Memory B cell (primary cell): ENCODE results near the gene NLN.

ENCODE experiments used
- ATAC-seq: fragments of 150-1000 bp; cut with Tn5 transposase; 2 replicates; pipeline ENCODE4 v1.10.0; 2021; ENCODE audit warnings: low read depth, mild to moderate bottlenecking, moderate library complexity
- DNase-seq, 2 donors: peaks; one replicate each; pipeline ENCODE4 v3.0.0; 2022; ENCODE audit warnings: low spot score in 2 of 2
- H3K27ac Mint-ChIP-seq: one replicate; pipeline ENCODE4 v1.8.0; 2022; ENCODE audit warnings: mild to moderate bottlenecking, moderate library complexity, mixed read lengths
- H3K27me3 Mint-ChIP-seq: one replicate; pipeline ENCODE4 v1.8.0; 2022; ENCODE audit warnings: mixed read lengths
- H3K36me3 Mint-ChIP-seq: one replicate; pipeline ENCODE4 v1.8.0; 2022; ENCODE audit warnings: mild to moderate bottlenecking, mixed read lengths
- H3K4me1 Mint-ChIP-seq: one replicate; pipeline ENCODE4 v1.8.0; 2022; ENCODE audit warnings: mixed read lengths
- H3K4me3 Mint-ChIP-seq: one replicate; pipeline ENCODE4 v1.8.0; 2022; ENCODE audit warnings: mild to moderate bottlenecking, moderate library complexity, mixed read lengths
- H3K9me3 Mint-ChIP-seq: one replicate; pipeline ENCODE4 v1.8.0; 2022; ENCODE audit warnings: mixed read lengths

Gene NLN

DNA sequence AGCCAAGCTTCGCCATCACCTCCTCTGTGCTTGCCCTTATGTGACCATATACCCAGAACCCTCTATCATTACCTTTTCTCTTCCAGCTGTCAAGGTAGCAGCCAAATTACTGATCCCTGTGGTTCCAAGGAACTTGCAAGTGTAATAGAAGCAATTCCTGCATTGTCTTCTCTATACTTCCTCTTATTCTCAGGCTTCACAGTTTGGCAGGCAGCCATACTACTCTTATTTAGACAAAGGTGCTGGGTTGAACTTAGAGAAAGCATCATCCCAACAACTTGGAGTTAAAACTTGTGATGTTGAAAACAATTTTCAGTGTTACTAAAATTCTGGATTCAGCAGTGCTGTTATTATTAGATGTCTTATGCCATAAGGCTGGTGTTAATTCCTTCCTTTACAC lies 93.2 kb downstream of the NLN start:
- no peak overlapping the region for H3K4me3 Mint-ChIP-seq
- ATAC-seq (no peak), DNase-seq (no peak)
- H3K27me3 Mint-ChIP-seq = no peaks in the 10 kb centered on the region
- H3K36me3 Mint-ChIP-seq = peaks cover 17% of the 10 kb centered on the region
- H3K9me3 Mint-ChIP-seq = no peaks in the 10 kb centered on the region
- H3K27ac Mint-ChIP-seq = no peak overlapping the region
- H3K4me1 Mint-ChIP-seq = peaks cover 2% of the 10 kb centered on the region

DNA sequence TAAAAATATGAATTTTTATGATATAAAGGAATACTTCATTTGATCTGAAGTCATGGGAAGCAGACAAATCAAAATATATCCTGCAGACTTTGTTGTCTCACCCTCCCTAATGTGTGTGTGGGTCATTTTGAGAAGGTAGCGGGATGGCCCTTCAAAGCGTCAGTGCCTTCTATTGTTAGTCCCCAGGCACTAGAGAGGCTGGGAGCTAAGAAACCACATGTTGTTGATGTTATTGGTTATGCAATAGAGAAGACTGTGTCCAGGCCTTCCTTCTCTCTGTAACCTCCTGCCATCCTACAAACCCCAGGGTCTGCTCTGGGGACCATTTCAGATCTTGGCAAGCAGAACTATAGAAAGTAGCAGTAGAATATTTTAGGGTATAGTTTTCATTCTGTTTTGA lies 94.7 kb downstream of the NLN start:
- Mint-ChIP-seq H3K4me1 (peaks cover 2% of the 10 kb centered on the region), H3K36me3 (peaks cover 16% of the 10 kb centered on the region), H3K27ac (no peak overlapping the region), H3K27me3 (no peaks in the 10 kb centered on the region), H3K4me3 (no peak overlapping the region), H3K9me3 (no peaks in the 10 kb centered on the region)
- ATAC-seq (no peak), DNase-seq (no peak)

DNA sequence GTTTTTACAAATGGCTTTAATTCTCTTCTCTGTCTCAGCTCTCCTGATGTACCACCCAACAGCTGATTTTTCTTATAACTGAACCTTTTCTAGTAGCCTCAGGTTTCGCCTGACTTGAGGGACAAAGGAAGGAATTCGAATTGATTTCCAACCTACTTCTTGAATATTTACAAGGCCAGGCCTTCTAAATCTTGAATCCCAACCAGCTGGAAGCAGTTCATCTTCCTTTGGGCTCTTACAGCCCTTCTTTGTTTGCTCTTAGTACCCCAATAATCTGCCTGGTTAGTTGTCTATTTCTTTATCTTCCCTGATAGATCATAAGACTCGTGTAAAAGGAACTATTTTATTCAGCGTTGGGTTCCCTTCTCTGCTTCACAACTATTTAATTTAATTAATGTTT lies 95.9 kb downstream of the NLN start:
- Mint-ChIP-seq H3K4me1 (peaks cover 9% of the 10 kb centered on the region), H3K9me3 (no peaks in the 10 kb centered on the region), H3K27me3 (no peaks in the 10 kb centered on the region), H3K27ac (no peak overlapping the region), H3K36me3 (peaks cover 16% of the 10 kb centered on the region), H3K4me3 (no peak overlapping the region)
- ATAC-seq (no peak), DNase-seq (no peak)

DNA sequence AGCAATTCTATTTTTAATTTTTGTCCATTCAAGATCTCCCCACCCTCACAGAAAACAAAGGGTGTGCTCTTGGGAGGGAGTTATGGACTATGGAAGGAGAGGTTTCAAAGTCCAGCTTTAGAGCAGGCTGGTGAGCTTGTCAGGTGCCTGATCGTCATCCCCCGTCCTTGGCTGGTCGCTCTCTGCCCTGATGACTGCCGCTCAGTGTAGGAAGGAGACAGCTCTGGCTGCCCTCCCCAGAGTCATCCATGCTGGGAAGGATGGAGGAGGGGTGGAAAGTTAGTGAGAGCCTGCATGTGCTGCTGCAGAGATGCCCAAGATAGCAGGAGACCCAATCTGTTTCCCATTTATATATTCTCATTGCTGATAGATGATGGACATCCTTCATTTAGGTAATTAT lies 96.6 kb downstream of the NLN start:
- H3K36me3 Mint-ChIP-seq = peaks cover 15% of the 10 kb centered on the region
- no peak overlapping the region for H3K27ac Mint-ChIP-seq
- H3K27me3 Mint-ChIP-seq = no peaks in the 10 kb centered on the region
- no peaks in the 10 kb centered on the region for H3K9me3 Mint-ChIP-seq
- no peak for DNase-seq
- H3K4me1 Mint-ChIP-seq = peaks cover 9% of the 10 kb centered on the region
- H3K4me3 Mint-ChIP-seq = no peak overlapping the region
- ATAC-seq = no peak

DNA sequence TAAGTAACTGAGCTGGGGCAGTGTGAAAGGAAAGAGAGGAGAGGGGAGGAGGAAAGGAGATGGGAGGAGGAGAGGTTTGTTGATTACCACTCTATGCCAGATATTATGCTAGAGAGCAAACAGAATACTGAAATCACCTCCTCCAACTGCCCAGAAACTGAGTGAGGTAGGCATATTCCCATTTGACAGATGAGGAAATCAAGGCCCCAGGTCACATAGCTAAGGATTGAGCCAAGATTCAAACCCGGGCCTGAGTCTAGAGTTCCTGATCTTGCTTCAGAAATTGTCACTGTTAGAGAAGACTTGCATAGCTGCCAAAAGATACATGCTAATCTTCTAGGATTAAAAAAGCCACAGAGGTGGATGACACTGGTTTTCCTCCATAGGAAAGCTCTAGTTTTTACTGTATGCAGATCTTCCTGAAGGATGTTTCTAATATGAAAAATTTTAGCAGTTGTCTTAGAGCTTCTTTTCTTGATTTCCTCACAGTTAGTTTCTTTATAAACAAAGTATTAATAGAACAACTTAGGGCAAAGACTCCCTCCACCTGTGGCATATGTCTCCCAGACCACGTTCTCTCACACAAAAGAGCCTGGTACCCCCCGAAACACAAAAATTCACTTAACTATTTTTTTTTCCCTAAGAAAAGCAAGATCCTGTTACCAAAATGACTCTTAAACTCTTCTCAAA lies 97.4 kb downstream of the NLN start:
- Mint-ChIP-seq H3K4me3 (no peak overlapping the region), H3K36me3 (peaks cover 15% of the 10 kb centered on the region), H3K4me1 (peaks cover 9% of the 10 kb centered on the region), H3K9me3 (no peaks in the 10 kb centered on the region), H3K27ac (no peak overlapping the region), H3K27me3 (no peaks in the 10 kb centered on the region)
- ATAC-seq (no peak), DNase-seq (no peak)

DNA sequence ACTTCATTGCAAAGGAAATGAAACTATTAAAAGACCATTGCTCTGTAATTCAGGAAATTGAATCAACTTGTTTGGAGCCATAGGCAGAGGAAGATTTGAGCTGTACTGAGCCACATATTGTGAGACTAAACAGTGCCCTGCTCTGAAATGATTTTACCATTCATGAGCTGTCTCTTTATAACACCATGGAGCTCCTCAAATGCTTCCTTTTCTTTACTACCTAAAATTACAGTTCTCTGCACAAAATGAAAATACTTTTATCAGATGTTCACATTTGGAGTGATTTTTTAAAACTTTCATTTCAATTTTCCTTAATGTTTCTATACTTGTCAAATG lies 97.9 kb downstream of the NLN start:
- Mint-ChIP-seq H3K9me3 (no peaks in the 10 kb centered on the region), H3K4me1 (peaks cover 9% of the 10 kb centered on the region), H3K36me3 (peaks cover 13% of the 10 kb centered on the region), H3K27ac (no peak overlapping the region), H3K4me3 (no peak overlapping the region), H3K27me3 (no peaks in the 10 kb centered on the region)
- DNase-seq (no peak), ATAC-seq (no peak)

DNA sequence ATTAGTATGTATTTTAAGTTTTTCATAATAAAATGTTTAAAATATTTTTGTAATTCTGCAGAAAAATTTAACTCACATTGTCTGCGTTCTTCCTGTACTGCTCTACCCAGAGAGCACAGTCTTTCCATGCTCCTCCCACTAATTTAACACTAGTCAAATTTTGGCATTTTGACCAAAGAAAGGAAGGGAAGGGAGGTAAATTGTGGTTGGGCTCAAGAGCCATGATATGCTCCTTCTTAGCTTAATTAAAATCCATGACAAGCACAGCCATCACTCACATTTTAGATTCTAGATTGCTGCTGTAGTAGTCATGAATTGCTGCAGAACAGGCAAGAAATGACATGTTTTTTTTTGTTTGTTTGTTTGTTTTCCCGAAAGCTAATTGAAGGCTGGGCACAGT lies 98.4 kb downstream of the NLN start:
- DNase-seq = no peak
- Mint-ChIP-seq H3K4me3 (no peak overlapping the region), H3K9me3 (no peaks in the 10 kb centered on the region), H3K4me1 (peaks cover 11% of the 10 kb centered on the region), H3K27me3 (no peaks in the 10 kb centered on the region), H3K36me3 (peaks cover 12% of the 10 kb centered on the region), H3K27ac (no peak overlapping the region)
- ATAC-seq = no peak

DNA sequence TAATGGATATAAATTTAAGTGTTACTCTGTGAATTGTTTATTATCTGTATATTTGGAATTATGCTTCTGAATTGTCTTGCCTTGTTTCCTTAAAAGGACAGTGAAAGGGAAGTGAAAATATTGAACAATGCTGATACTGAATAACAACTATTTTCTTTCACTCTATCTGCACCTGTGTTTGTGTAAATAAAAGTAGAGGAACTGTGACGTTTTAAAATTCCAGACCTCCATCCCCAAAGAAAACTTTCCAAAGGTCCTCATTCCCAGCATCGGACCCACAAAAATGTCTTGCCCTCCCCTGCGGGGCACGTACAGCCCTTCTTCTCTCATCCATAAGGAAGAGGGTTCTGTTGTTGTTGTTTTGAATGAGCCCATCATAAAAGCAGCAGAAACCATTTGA lies 100.0 kb downstream of the NLN start:
- no peak overlapping the region for H3K4me3 Mint-ChIP-seq
- H3K27ac Mint-ChIP-seq = peak overlapping the region; percentile 21
- no peak for DNase-seq
- H3K9me3 Mint-ChIP-seq = no peaks in the 10 kb centered on the region
- no peaks in the 10 kb centered on the region for H3K27me3 Mint-ChIP-seq
- ATAC-seq = no peak
- H3K4me1 Mint-ChIP-seq = peaks cover 21% of the 10 kb centered on the region
- H3K36me3 Mint-ChIP-seq = peaks cover 7% of the 10 kb centered on the region

DNA sequence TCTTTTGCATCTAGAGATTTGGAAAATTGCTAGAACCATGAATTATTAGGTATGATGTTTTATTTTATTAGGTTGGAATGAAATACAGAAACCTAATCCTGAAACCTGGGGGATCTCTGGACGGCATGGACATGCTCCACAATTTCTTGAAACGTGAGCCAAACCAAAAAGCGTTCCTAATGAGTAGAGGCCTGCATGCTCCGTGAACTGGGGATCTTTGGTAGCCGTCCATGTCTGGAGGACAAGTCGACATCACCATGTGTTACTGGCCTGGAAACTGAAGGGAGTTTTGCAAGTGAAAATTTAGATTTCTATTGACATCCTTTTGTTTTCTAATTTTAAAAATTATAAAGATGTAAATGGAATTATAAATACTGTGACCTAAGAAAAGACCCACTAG lies 100.7 kb downstream of the NLN start:
- Mint-ChIP-seq H3K27me3 (no peaks in the 10 kb centered on the region), H3K36me3 (peaks cover 7% of the 10 kb centered on the region), H3K4me3 (no peak overlapping the region), H3K4me1 (peaks cover 21% of the 10 kb centered on the region), H3K9me3 (no peaks in the 10 kb centered on the region), H3K27ac (no peak overlapping the region)
- DNase-seq = no peak
- ATAC-seq = no peak

DNA sequence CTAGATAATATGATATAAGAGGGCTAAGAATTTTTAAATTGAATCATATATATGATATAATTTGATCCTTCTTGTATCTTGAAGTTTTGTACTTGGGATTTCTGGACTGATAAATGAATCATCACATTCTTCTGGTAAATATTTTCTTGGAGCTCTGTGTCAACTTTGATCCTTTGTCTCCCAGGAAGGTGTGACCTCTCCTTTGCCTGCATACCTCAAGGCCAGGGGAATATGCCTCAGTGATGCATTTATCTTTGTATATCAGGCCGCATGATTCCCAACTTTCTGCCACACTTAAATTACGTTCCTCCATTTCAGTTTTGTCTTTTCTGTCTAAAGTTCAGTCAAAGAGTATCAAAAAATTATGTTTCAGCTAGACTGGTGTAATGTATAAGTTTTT lies 101.2 kb downstream of the NLN start:
- Mint-ChIP-seq H3K4me1 (peaks cover 21% of the 10 kb centered on the region), H3K27ac (no peak overlapping the region), H3K4me3 (no peak overlapping the region), H3K36me3 (peaks cover 7% of the 10 kb centered on the region), H3K27me3 (no peaks in the 10 kb centered on the region), H3K9me3 (no peaks in the 10 kb centered on the region)
- DNase-seq = no peak
- ATAC-seq = no peak

DNA sequence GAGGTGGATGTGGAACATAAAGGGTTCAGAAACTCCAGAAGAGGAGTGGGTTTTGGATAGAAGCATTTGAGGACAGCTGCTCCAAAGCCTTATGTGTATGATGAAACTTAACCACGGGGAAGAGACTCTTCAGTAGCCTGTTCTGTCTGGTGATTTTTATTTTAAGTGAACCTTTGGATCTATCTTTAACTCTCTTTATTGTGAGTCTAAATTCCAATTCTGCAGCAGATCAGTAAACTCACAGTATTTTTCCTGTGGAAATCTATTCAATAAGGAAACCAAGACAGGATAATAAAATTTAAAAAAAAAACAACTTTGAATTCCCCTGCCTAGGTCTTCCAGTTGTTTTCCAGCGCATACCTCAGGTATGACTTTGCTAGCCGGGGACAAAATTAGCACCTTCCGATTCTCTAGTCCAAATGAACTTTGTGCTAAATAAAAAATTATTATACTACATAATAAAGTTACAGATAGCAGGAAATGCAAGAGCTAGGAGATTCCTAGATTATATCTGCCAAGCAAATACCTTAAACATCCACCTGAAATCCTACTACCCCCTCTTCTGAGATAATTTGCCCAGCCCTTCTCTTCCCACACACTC lies 101.9 kb downstream of the NLN start:
- peaks cover 20% of the 10 kb centered on the region for H3K4me1 Mint-ChIP-seq
- no peaks in the 10 kb centered on the region for H3K9me3 Mint-ChIP-seq
- H3K27ac Mint-ChIP-seq = no peak overlapping the region
- no peak for ATAC-seq
- H3K36me3 Mint-ChIP-seq = peaks cover 9% of the 10 kb centered on the region
- no peak overlapping the region for H3K4me3 Mint-ChIP-seq
- no peak for DNase-seq
- H3K27me3 Mint-ChIP-seq = no peaks in the 10 kb centered on the region

DNA sequence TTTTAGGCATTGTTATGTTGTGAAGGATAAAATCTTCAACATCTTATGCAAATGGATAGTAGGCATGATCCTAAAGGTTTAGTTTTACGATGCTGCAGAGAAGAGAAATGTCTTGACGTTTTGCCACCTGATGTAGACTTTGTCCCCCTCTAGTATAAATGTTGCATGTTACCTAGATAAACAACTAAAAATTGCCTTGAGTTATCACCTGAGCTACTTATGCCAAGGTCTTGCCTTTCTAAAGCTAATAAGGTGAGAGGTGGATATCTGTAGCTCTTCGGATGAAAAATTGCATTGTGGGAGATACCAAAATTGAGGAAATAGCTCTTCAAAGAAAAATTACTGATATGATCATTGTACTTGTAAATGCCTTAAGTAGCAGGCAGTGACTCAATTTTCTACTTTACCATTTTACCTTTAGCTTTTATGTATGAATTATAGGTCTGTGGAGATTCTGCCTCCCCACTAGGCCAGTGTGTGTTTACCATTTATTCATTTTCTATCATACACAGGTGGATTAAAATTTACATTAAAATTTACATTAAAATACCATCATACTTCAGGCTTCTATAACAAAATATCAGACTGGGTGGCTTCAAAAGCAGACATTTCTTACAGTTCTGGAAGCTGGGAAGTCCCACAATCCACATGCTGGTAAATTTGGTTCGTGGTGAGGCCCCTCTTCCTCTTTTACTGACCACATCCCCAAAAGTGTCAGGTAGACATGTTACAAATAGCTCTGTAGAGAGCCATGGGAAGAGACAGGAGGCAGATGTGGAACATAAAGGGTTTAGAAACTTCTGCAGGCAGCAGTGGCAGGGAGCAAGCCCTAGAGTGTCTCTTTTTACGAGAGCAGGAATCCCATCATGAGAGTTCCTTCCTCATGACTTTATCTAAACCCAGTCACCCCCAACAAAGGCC lies 103.7 kb downstream of the NLN start:
- no peaks in the 10 kb centered on the region for H3K9me3 Mint-ChIP-seq
- H3K27ac Mint-ChIP-seq = peak overlapping the region; percentile 41
- H3K4me1 Mint-ChIP-seq = peaks cover 18% of the 10 kb centered on the region
- peaks cover 9% of the 10 kb centered on the region for H3K36me3 Mint-ChIP-seq
- peak in 1 of 2 donors; percentile 18 for DNase-seq
- ATAC-seq = peak; percentile 96
- H3K4me3 Mint-ChIP-seq = no peak overlapping the region
- no peaks in the 10 kb centered on the region for H3K27me3 Mint-ChIP-seq

DNA sequence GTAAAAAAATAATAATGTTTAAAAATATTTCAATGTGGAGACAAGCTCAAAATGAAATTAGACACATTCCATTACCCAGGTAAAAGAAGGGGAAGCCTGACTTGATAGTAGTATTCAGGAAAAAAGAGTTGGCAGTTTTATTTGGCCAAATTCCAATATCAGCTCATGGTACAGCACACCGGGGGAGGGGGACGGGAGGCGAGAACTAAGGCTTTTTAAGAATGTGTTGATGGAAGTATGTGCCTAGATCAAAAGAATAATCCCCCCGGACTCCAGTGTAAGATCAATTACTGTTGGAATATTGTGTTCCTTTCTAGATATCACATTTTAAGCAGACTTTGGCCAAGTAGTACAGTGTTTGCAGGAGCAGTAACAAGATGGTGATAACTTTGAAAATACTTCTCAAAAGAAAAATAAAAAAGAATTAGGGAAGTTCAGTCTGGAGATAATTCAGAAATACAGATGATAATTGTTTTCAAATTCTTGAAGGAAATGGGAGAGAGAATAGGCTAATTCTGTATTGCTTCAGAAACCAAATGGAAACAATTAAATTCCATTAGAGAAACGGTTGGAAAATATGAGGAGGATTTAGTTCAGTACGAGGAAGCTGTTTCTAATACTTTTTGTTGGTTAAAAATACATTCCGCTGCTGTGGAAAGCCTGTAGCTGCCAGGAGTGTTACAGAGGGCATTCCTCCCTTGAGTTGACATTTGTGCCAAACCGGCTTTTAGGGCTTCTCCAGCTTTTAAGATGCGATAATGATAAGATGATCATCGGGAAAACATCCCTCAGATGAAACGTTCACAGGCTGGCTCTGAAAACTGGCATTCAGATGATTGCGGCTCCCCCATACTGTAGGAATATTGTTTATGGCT lies 106.3 kb downstream of the NLN start:
- Mint-ChIP-seq H3K4me3 (no peak overlapping the region), H3K4me1 (peaks cover 11% of the 10 kb centered on the region)

DNA sequence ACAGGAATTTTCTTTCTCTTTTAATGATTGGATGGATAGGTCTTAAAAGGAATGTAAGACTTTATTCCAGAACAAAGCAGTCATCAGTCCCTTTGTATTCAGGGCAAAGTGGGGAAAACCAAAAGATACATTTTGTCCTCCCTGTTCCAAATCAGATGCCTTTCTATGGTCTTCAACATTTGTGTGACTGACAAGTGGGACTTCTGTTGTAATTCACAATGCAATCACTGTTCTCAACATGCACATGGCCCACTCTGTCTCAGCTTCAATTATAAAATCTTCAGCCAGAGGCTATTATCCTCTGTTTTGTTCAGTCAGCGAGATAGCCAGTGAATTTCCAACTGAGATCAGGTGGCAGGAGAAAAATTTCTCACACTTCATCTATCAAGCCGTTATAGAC lies 108.9 kb downstream of the NLN start:
- DNase-seq = no peak
- Mint-ChIP-seq H3K9me3 (no peaks in the 10 kb centered on the region), H3K36me3 (peaks cover 2% of the 10 kb centered on the region), H3K4me1 (peaks cover 6% of the 10 kb centered on the region), H3K27me3 (no peaks in the 10 kb centered on the region), H3K27ac (no peak overlapping the region), H3K4me3 (no peak overlapping the region)
- ATAC-seq = no peak

More for the DNA sequence above, 106.3 kb downstream of the NLN start:
- no peak for DNase-seq
- H3K27ac Mint-ChIP-seq = no peak overlapping the region
- H3K9me3 Mint-ChIP-seq = no peaks in the 10 kb centered on the region
- no peaks in the 10 kb centered on the region for H3K27me3 Mint-ChIP-seq
- ATAC-seq = no peak
- H3K36me3 Mint-ChIP-seq = peaks cover 8% of the 10 kb centered on the region
